ENCODE results near the gene LHFPL3.

The LHFPL3 gene

GRCh38 chr7:104900525-104901239 is 572.3 kb downstream of the LHFPL3 start:
- H3K9me2 ChIP-seq (replicated peaks; ENCODE audit: insufficient read depth, low read length): no peaks in the 10 kb centered on the region
- H3K27me3 ChIP-seq (replicated peaks; ENCODE audit: insufficient read depth, low read length): no peaks in the 10 kb centered on the region
- no peaks in the 10 kb centered on the region for H3K79me2 ChIP-seq (ENCODE audit: low read length)
- no peak overlapping the region for H3K4me2 ChIP-seq (ENCODE audit: low read depth, low read length)
- H3K27ac ChIP-seq (ENCODE audit: low read length): no peak overlapping the region
- no peaks in the 10 kb centered on the region for H4K20me1 ChIP-seq (ENCODE audit: insufficient read depth, low read length)
- no peak for DNase-seq
- H3F3A ChIP-seq (ENCODE audit: insufficient read depth, low read length): peaks cover 20% of the 10 kb centered on the region
- no peaks in the 10 kb centered on the region for H3K9me3 ChIP-seq (replicated peaks; ENCODE audit: insufficient read depth, low read length)
- H3K36me3 ChIP-seq (replicated peaks; ENCODE audit: insufficient read depth, low read length): no peaks in the 10 kb centered on the region
- no peak overlapping the region for H2AFZ ChIP-seq (ENCODE audit: low read length)
- no peak overlapping the region for H3K4me3 ChIP-seq (ENCODE audit: low read length)
- no peak overlapping the region for H3K9ac ChIP-seq (ENCODE audit: low read length)
- peaks cover 29% of the 10 kb centered on the region for H3K4me1 ChIP-seq (ENCODE audit: low read length)
- TF ChIP-seq EZH2 (optimal IDR thresholded peaks at IDR 0.05; ENCODE audit: low read depth, low read length) (no peak), EZH2phosphoT487 (IDR thresholded peaks at IDR 0.05; ENCODE audit: low read length) (no peak)
- TF ChIP-seq, protein P1, sequence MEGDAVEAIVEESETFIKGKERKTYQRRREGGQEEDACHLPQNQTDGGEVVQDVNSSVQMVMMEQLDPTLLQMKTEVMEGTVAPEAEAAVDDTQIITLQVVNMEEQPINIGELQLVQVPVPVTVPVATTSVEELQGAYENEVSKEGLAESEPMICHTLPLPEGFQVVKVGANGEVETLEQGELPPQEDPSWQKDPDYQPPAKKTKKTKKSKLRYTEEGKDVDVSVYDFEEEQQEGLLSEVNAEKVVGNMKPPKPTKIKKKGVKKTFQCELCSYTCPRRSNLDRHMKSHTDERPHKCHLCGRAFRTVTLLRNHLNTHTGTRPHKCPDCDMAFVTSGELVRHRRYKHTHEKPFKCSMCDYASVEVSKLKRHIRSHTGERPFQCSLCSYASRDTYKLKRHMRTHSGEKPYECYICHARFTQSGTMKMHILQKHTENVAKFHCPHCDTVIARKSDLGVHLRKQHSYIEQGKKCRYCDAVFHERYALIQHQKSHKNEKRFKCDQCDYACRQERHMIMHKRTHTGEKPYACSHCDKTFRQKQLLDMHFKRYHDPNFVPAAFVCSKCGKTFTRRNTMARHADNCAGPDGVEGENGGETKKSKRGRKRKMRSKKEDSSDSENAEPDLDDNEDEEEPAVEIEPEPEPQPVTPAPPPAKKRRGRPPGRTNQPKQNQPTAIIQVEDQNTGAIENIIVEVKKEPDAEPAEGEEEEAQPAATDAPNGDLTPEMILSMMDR (IDR thresholded peaks at IDR 0.05; ENCODE audit: low read length): no peak

- DNase-seq: no peak
- no peak for TF ChIP-seq EZH2phosphoT487 (IDR thresholded peaks at IDR 0.05; ENCODE audit: low read length)
- no peak for TF ChIP-seq EZH2 (optimal IDR thresholded peaks at IDR 0.05; ENCODE audit: low read depth, low read length)
- Histone ChIP-seq H3K9me3 (replicated peaks; ENCODE audit: insufficient read depth, low read length) (no peaks in the 10 kb centered on the region), H3K9ac (ENCODE audit: low read length) (no peak overlapping the region), H3K27me3 (replicated peaks; ENCODE audit: insufficient read depth, low read length) (no peaks in the 10 kb centered on the region), H3F3A (ENCODE audit: insufficient read depth, low read length) (peaks cover 15% of the 10 kb centered on the region), H3K36me3 (replicated peaks; ENCODE audit: insufficient read depth, low read length) (no peaks in the 10 kb centered on the region), H3K9me2 (replicated peaks; ENCODE audit: insufficient read depth, low read length) (no peaks in the 10 kb centered on the region), H3K4me1 (ENCODE audit: low read length) (peaks cover 23% of the 10 kb centered on the region), H3K4me3 (ENCODE audit: low read length) (no peak overlapping the region), H3K4me2 (ENCODE audit: low read depth, low read length) (no peak overlapping the region), H3K27ac (ENCODE audit: low read length) (no peak overlapping the region), H4K20me1 (ENCODE audit: insufficient read depth, low read length) (no peaks in the 10 kb centered on the region), H2AFZ (ENCODE audit: low read length) (no peak overlapping the region), H3K79me2 (ENCODE audit: low read length) (no peaks in the 10 kb centered on the region)
These were observed 572.8 kb downstream of the LHFPL3 start for GRCh38 chr7:104901240-104901619.

DNA sequence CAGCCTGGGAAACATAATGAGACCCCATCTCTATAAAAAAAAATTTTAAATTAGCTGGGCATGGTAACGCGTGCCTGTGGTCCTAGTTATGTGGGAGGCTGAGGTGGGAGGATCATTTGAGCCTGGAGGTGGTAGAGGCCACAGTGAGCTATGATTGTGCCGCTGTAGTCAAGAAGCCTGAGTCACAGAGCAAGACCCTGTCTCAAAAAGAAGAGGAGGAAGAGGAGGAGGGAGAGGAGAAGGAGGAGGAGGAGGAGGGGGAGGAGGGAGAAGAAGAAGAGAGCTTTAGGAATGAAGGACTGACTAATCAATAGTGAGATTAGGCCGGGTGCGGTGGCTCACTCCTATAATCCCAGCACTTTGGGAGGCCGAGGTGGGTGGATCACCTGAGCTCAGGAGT is 573.8 kb downstream of the LHFPL3 start:
- Histone ChIP-seq H3K79me2 (ENCODE audit: low read length) (no peaks in the 10 kb centered on the region), H3K9me2 (replicated peaks; ENCODE audit: insufficient read depth, low read length) (no peaks in the 10 kb centered on the region), H3K4me1 (ENCODE audit: low read length) (peaks cover 14% of the 10 kb centered on the region), H3K27ac (ENCODE audit: low read length) (no peak overlapping the region), H3K27me3 (replicated peaks; ENCODE audit: insufficient read depth, low read length) (no peaks in the 10 kb centered on the region), H3K9me3 (replicated peaks; ENCODE audit: insufficient read depth, low read length) (no peaks in the 10 kb centered on the region), H3K9ac (ENCODE audit: low read length) (no peak overlapping the region), H3K36me3 (replicated peaks; ENCODE audit: insufficient read depth, low read length) (no peaks in the 10 kb centered on the region), H3F3A (ENCODE audit: insufficient read depth, low read length) (peaks cover 7% of the 10 kb centered on the region), H3K4me2 (ENCODE audit: low read depth, low read length) (no peak overlapping the region), H4K20me1 (ENCODE audit: insufficient read depth, low read length) (no peaks in the 10 kb centered on the region), H3K4me3 (ENCODE audit: low read length) (no peak overlapping the region), H2AFZ (ENCODE audit: low read length) (no peak overlapping the region)
- no peak for TF ChIP-seq EZH2 (optimal IDR thresholded peaks at IDR 0.05; ENCODE audit: low read depth, low read length)
- no peak for TF ChIP-seq EZH2phosphoT487 (IDR thresholded peaks at IDR 0.05; ENCODE audit: low read length)
- TF ChIP-seq, protein P1 (IDR thresholded peaks at IDR 0.05; ENCODE audit: low read length): no peak
- no peak for DNase-seq

- Histone ChIP-seq H3K9me3 (replicated peaks; ENCODE audit: insufficient read depth, low read length) (no peaks in the 10 kb centered on the region), H3F3A (ENCODE audit: insufficient read depth, low read length) (no peaks in the 10 kb centered on the region), H3K4me1 (ENCODE audit: low read length) (peaks cover 6% of the 10 kb centered on the region), H4K20me1 (ENCODE audit: insufficient read depth, low read length) (no peaks in the 10 kb centered on the region), H3K27me3 (replicated peaks; ENCODE audit: insufficient read depth, low read length) (no peaks in the 10 kb centered on the region), H3K36me3 (replicated peaks; ENCODE audit: insufficient read depth, low read length) (no peaks in the 10 kb centered on the region), H3K9me2 (replicated peaks; ENCODE audit: insufficient read depth, low read length) (no peaks in the 10 kb centered on the region), H3K27ac (ENCODE audit: low read length) (no peak overlapping the region), H3K79me2 (ENCODE audit: low read length) (no peaks in the 10 kb centered on the region), H3K4me2 (ENCODE audit: low read depth, low read length) (no peak overlapping the region), H3K4me3 (ENCODE audit: low read length) (no peak overlapping the region), H2AFZ (ENCODE audit: low read length) (no peak overlapping the region), H3K9ac (ENCODE audit: low read length) (no peak overlapping the region)
- no peak for DNase-seq
- TF ChIP-seq, protein P1 (IDR thresholded peaks at IDR 0.05; ENCODE audit: low read length): no peak
- TF ChIP-seq EZH2phosphoT487 (IDR thresholded peaks at IDR 0.05; ENCODE audit: low read length) (no peak), EZH2 (optimal IDR thresholded peaks at IDR 0.05; ENCODE audit: low read depth, low read length) (no peak)
These were observed 574.6 kb downstream of the LHFPL3 start for GRCh38 chr7:104903044-104903443.
